Measurements from ENCODE around the gene CHD9NB. TPM values are rescaled to one million over a fixed set of nuclear protein-coding genes. Genes with fewer than 3 reads are reported as not detected.

Gene CHD9NB
- polyA plus RNA-seq, 3 donors: not detected

GRCh38 chr16:53057658-53058057 lies 5.0 kb upstream of the CHD9NB start:
- Histone ChIP-seq H3K27ac (ENCODE audit: low read depth in 1 of 2, low read length in 2 of 2) (no peak overlapping the region), H3K4me2 (replicated peaks; ENCODE audit: extremely low read depth, low read length, poor library complexity, severe bottlenecking) (no peak overlapping the region), H3K79me2 (ENCODE audit: insufficient read depth, low read length) (peaks cover 59% of the 10 kb centered on the region), H3K36me3 (replicated peaks in 1 of 2; ENCODE audit: control insufficient read depth in 1 of 2, insufficient read depth in 2 of 2, low read length in 2 of 2) (no peaks in the 10 kb centered on the region), H3K27me3 (ENCODE audit: control insufficient read depth in 2 of 2, insufficient read depth in 2 of 2, low read length in 2 of 2) (no peaks in the 10 kb centered on the region), H3K9ac (ENCODE audit: insufficient read depth, low read length, poor library complexity, severe bottlenecking) (no peak overlapping the region), H2AFZ (ENCODE audit: insufficient read depth, low read depth, low read length, poor library complexity, severe bottlenecking) (no peak overlapping the region), H3K4me3 (replicated peaks in 1 of 3; ENCODE audit: low read depth in 2 of 3, low read length in 3 of 3) (no peak overlapping the region), H3K4me1 (ENCODE audit: control insufficient read depth in 1 of 2, insufficient read depth in 2 of 2, low read length in 2 of 2) (peaks cover 40 to 47% of the 10 kb centered on the region in 2 donors), H4K20me1 (ENCODE audit: insufficient read depth, low read length) (no peaks in the 10 kb centered on the region), H3K9me3 (replicated peaks in 1 of 2; ENCODE audit: control insufficient read depth in 1 of 2, insufficient read depth in 1 of 2, low read length in 2 of 2) (no peaks in the 10 kb centered on the region)
- no peaks in the 10 kb centered on the region for H3K9me3 Mint-ChIP-seq
- no peak for DNase-seq
- TF ChIP-seq CTCF (IDR thresholded peaks at IDR 0.05): no peak
- intact Hi-C loops (cut with micrococcal nuclease): loop anchor here in 1 of 2 donors (5.0 kb wide), 3 partner anchors 35 to 165 kb away; no protein-coding TSS in a partner anchor
- no peak overlapping the region for H3K4me3 Mint-ChIP-seq
- peaks cover 0 to 5% (median 3%) of the 10 kb centered on the region in 3 donors for H3K27me3 Mint-ChIP-seq (ENCODE audit: low read depth in 3 of 3)
- H3K36me3 Mint-ChIP-seq: peaks cover 3 to 6% of the 10 kb centered on the region in 2 donors
- peak overlapping the region in 1 of 7 donors; percentile 6 for H3K27ac Mint-ChIP-seq
- peaks cover 51% of the 10 kb centered on the region for H3K4me1 Mint-ChIP-seq
- 100% methylated on average over 3 of the region's 8 CpGs for WGBS (ENCODE audit: insufficient coverage)

- H3K9me3 Mint-ChIP-seq: no peaks in the 10 kb centered on the region
- H3K4me3 Mint-ChIP-seq: no peak overlapping the region
- peaks cover 47% of the 10 kb centered on the region for H3K4me1 Mint-ChIP-seq
- H3K9me3 ChIP-seq (replicated peaks in 1 of 2; ENCODE audit: control insufficient read depth in 1 of 2, insufficient read depth in 1 of 2, low read length in 2 of 2): no peaks in the 10 kb centered on the region
- H3K36me3 ChIP-seq (replicated peaks in 1 of 2; ENCODE audit: control insufficient read depth in 1 of 2, insufficient read depth in 2 of 2, low read length in 2 of 2): no peaks in the 10 kb centered on the region
- peak overlapping the region in 1 of 3 experiments; percentile 93 for H3K4me3 ChIP-seq (replicated peaks in 1 of 3; ENCODE audit: low read depth in 2 of 3, low read length in 3 of 3)
- no peak overlapping the region for H3K27ac Mint-ChIP-seq
- no peak overlapping the region for H3K9ac ChIP-seq (ENCODE audit: insufficient read depth, low read length, poor library complexity, severe bottlenecking)
- no peak for TF ChIP-seq CTCF (IDR thresholded peaks at IDR 0.05)
- intact Hi-C loops (cut with micrococcal nuclease): loop anchor here in 1 of 2 donors (5.0 kb wide), 3 partner anchors 36 to 166 kb away; no protein-coding TSS in a partner anchor
- no peak for DNase-seq
- H3K27me3 ChIP-seq (ENCODE audit: control insufficient read depth in 2 of 2, insufficient read depth in 2 of 2, low read length in 2 of 2): no peaks in the 10 kb centered on the region
- H3K4me1 ChIP-seq (ENCODE audit: control insufficient read depth in 1 of 2, insufficient read depth in 2 of 2, low read length in 2 of 2): peaks cover 32 to 40% of the 10 kb centered on the region in 2 donors
- peaks cover 0 to 6% (median 3%) of the 10 kb centered on the region in 3 donors for H3K27me3 Mint-ChIP-seq (ENCODE audit: low read depth in 3 of 3)
- no peaks in the 10 kb centered on the region for H4K20me1 ChIP-seq (ENCODE audit: insufficient read depth, low read length)
- no CpG with 5 or more reads among the region's 8 CpGs for WGBS (ENCODE audit: insufficient coverage)
- no peak overlapping the region for H2AFZ ChIP-seq (ENCODE audit: insufficient read depth, low read depth, low read length, poor library complexity, severe bottlenecking)
- H3K36me3 Mint-ChIP-seq: peaks cover 3 to 6% of the 10 kb centered on the region in 2 donors
- peaks cover 51% of the 10 kb centered on the region for H3K79me2 ChIP-seq (ENCODE audit: insufficient read depth, low read length)
- H3K4me2 ChIP-seq (replicated peaks; ENCODE audit: extremely low read depth, low read length, poor library complexity, severe bottlenecking): peak overlapping the region; percentile 86
- no peak overlapping the region for H3K27ac ChIP-seq (ENCODE audit: low read depth in 1 of 2, low read length in 2 of 2)
Observed at GRCh38 chr16:53056392-53056881, 3.7 kb upstream of the CHD9NB start.
